Stimulated activated CD4-positive, alpha-beta T cell treated with anti-CD3 and anti-CD28 coated beads, Interleukin-4, amount 100 ng/mL, for 48 hours (primary cell): ENCODE measurements around the gene ITGB1BP1.

Source experiments
- DNase-seq, 2 donors: peaks; one replicate each; pipeline ENCODE4 v3.0.0-alpha.2; 2020; ENCODE audit warnings: low read depth in 2 of 2

The ITGB1BP1 gene

GRCh38 chr2:9378433-9379390 is 44.6 kb downstream of the ITGB1BP1 start:
- no peak for DNase-seq

GRCh38 chr2:9377461-9378097 is 45.7 kb downstream of the ITGB1BP1 start:
- no peak for DNase-seq

GRCh38 chr2:9375857-9376428 is 47.4 kb downstream of the ITGB1BP1 start:
- no peak for DNase-seq

GRCh38 chr2:9374071-9374730 is 49.1 kb downstream of the ITGB1BP1 start:
- DNase-seq, result no peak

GRCh38 chr2:9373476-9373875 is 49.9 kb downstream of the ITGB1BP1 start:
- DNase-seq, result no peak

- no peak for DNase-seq
Measured at GRCh38 chr2:9373047-9373446, 50.3 kb downstream of the ITGB1BP1 start.

- DNase-seq, result no peak
Measured at GRCh38 chr2:9370746-9371145, 52.6 kb downstream of the ITGB1BP1 start.

- DNase-seq, result no peak
Measured at GRCh38 chr2:9366026-9366425, 57.3 kb downstream of the ITGB1BP1 start.

GRCh38 chr2:9365498-9366019 is 57.8 kb downstream of the ITGB1BP1 start:
- DNase-seq, result no peak

GRCh38 chr2:9364791-9365497 is 58.4 kb downstream of the ITGB1BP1 start:
- no peak for DNase-seq

- no peak for DNase-seq
Measured at GRCh38 chr2:9364373-9364772, 59.0 kb downstream of the ITGB1BP1 start.

- no peak for DNase-seq
Measured at GRCh38 chr2:9360701-9361100, 62.6 kb downstream of the ITGB1BP1 start.

- DNase-seq, result no peak
Measured at GRCh38 chr2:9360110-9360509, 63.2 kb downstream of the ITGB1BP1 start.

- DNase-seq, result no peak
Measured at GRCh38 chr2:9359463-9359862, 63.9 kb downstream of the ITGB1BP1 start.

GRCh38 chr2:9358846-9359245 is 64.5 kb downstream of the ITGB1BP1 start:
- DNase-seq, result no peak

GRCh38 chr2:9356261-9356660 is 67.1 kb downstream of the ITGB1BP1 start:
- DNase-seq, result no peak

GRCh38 chr2:9355716-9356115 is 67.6 kb downstream of the ITGB1BP1 start:
- no peak for DNase-seq

GRCh38 chr2:9355270-9355669 is 68.1 kb downstream of the ITGB1BP1 start:
- no peak for DNase-seq

- no peak for DNase-seq
Measured at GRCh38 chr2:9354318-9354717, 69.0 kb downstream of the ITGB1BP1 start.
